ENCODE measurements around the gene GREM2. TPM values are rescaled to one million over a fixed set of nuclear protein-coding genes. Genes with fewer than 3 reads are reported as not detected.
A peak's percentile ranks its signal among the peaks of the same experiment; 100 is the strongest.

The GREM2 gene
- total RNA-seq, 1 donor from 2014 or later: not detected

DNA sequence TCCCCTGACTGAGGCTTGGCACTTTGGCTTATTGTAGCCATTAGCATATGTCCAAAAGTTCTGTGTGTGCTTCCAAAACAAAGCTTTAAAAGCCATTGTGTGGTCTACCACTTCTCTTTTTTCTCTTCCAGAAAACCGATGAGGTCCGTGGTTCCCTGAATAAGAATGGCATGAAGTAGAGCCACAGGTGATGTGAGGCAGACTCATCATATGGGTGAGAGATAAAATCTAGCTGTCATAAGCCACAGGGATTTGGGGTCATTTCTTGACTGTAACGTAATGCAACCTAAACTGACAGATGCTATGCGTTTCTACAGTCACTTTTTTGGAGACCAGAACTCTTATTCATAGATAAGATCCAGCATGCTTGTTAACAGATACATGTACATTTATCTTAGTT, 7.0 kb upstream of the GREM2 start:
- TF ChIP-seq CTCF (IDR thresholded peaks at IDR 0.05): no peak
- Mint-ChIP-seq H3K27ac (ENCODE audit: unreplicated experiment) (no peak overlapping the region), H3K36me3 (ENCODE audit: unreplicated experiment) (no peaks in the 10 kb centered on the region), H3K9me3 (ENCODE audit: unreplicated experiment) (no peaks in the 10 kb centered on the region), H3K4me1 (ENCODE audit: unreplicated experiment) (no peaks in the 10 kb centered on the region), H3K4me3 (ENCODE audit: unreplicated experiment) (no peak overlapping the region), H3K27me3 (ENCODE audit: unreplicated experiment) (peaks cover 25% of the 10 kb centered on the region)
- no peak for DNase-seq (ENCODE audit: extremely low spot score, unreplicated experiment)

GRCh38 chr1:240616018-240616417, 4.1 kb upstream of the GREM2 start:
- Mint-ChIP-seq H3K36me3 (ENCODE audit: unreplicated experiment) (no peaks in the 10 kb centered on the region), H3K9me3 (ENCODE audit: unreplicated experiment) (no peaks in the 10 kb centered on the region), H3K27ac (ENCODE audit: unreplicated experiment) (no peak overlapping the region), H3K4me3 (ENCODE audit: unreplicated experiment) (no peak overlapping the region), H3K27me3 (ENCODE audit: unreplicated experiment) (peaks cover 52% of the 10 kb centered on the region), H3K4me1 (ENCODE audit: unreplicated experiment) (peaks cover 12% of the 10 kb centered on the region)
- no peak for TF ChIP-seq CTCF (IDR thresholded peaks at IDR 0.05)
- DNase-seq (ENCODE audit: extremely low spot score, unreplicated experiment): no peak

GRCh38 chr1:240613356-240614142, 1.6 kb upstream of the GREM2 start:
- no peaks in the 10 kb centered on the region for H3K9me3 Mint-ChIP-seq (ENCODE audit: unreplicated experiment)
- no peak overlapping the region for H3K4me3 Mint-ChIP-seq (ENCODE audit: unreplicated experiment)
- TF ChIP-seq CTCF (IDR thresholded peaks at IDR 0.05): no peak
- no peak overlapping the region for H3K27ac Mint-ChIP-seq (ENCODE audit: unreplicated experiment)
- no peak for DNase-seq (ENCODE audit: extremely low spot score, unreplicated experiment)
- H3K36me3 Mint-ChIP-seq (ENCODE audit: unreplicated experiment): no peaks in the 10 kb centered on the region
- peaks cover 12% of the 10 kb centered on the region for H3K4me1 Mint-ChIP-seq (ENCODE audit: unreplicated experiment)
- H3K27me3 Mint-ChIP-seq (ENCODE audit: unreplicated experiment): peaks cover 68% of the 10 kb centered on the region

DNA sequence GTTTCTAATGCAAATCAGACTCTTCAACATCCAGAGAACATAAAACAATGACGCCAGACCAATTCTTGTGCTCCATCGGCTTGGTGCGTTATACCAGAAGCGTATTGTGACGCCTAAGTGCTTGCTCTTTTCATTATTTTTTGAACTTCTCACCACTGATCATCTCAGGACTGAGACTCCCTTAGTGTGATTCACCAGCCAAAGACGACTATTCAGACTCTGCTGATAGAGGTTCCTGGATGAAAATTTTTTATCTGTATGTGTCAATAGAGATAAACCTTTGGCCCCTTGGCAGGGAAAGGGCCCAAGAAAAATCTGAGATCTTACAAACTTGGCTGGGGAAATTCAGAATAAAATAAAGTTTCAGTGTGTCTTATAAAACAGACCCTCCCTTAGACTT, 856 bp upstream of the GREM2 start:
- H3K4me1 Mint-ChIP-seq (ENCODE audit: unreplicated experiment): peaks cover 12% of the 10 kb centered on the region
- peaks cover 68% of the 10 kb centered on the region for H3K27me3 Mint-ChIP-seq (ENCODE audit: unreplicated experiment)
- no peak overlapping the region for H3K4me3 Mint-ChIP-seq (ENCODE audit: unreplicated experiment)
- H3K27ac Mint-ChIP-seq (ENCODE audit: unreplicated experiment): no peak overlapping the region
- H3K36me3 Mint-ChIP-seq (ENCODE audit: unreplicated experiment): no peaks in the 10 kb centered on the region
- H3K9me3 Mint-ChIP-seq (ENCODE audit: unreplicated experiment): no peaks in the 10 kb centered on the region
- no peak for DNase-seq (ENCODE audit: extremely low spot score, unreplicated experiment)
- no peak for TF ChIP-seq CTCF (IDR thresholded peaks at IDR 0.05)

- Mint-ChIP-seq H3K4me1 (ENCODE audit: unreplicated experiment) (peaks cover 12% of the 10 kb centered on the region), H3K9me3 (ENCODE audit: unreplicated experiment) (no peaks in the 10 kb centered on the region), H3K27ac (ENCODE audit: unreplicated experiment) (no peak overlapping the region), H3K36me3 (ENCODE audit: unreplicated experiment) (no peaks in the 10 kb centered on the region), H3K4me3 (ENCODE audit: unreplicated experiment) (peak overlapping the region; percentile 88), H3K27me3 (ENCODE audit: unreplicated experiment) (peaks cover 67% of the 10 kb centered on the region)
- no peak for DNase-seq (ENCODE audit: extremely low spot score, unreplicated experiment)
- TF ChIP-seq CTCF (IDR thresholded peaks at IDR 0.05): no peak
Observed at GRCh38 chr1:240611228-240611618, 732 bp downstream of the GREM2 start.
